ENCODE measurements around the gene SLC15A3. TPM values are rescaled to one million over a fixed set of nuclear protein-coding genes. Genes with fewer than 3 reads are reported as not detected.

Gene SLC15A3
- total and polyA plus RNA-seq, 2 donors from 2014 or later, result 26.6 to 27.0 TPM

GRCh38 chr11:60981515-60981914 is 29.5 kb upstream of the SLC15A3 start:
- DNase-seq (no peak), FAIRE-seq (no peak)
- no peaks in the 10 kb centered on the region for H3K27me3 ChIP-seq (ENCODE audit: control insufficient read depth, insufficient read depth, low read length)
- H3K36me3 ChIP-seq (ENCODE audit: control insufficient read depth in 2 of 3, insufficient read depth in 3 of 3, low read length in 3 of 3), result no peaks in the 10 kb centered on the region
- H3K27ac ChIP-seq (ENCODE audit: low read depth in 2 of 2, low read length in 2 of 2), result no peak overlapping the region
- H3K9ac ChIP-seq (ENCODE audit: low read length in 3 of 3), result no peak overlapping the region
- H3K9me3 ChIP-seq (ENCODE audit: control insufficient read depth in 2 of 3, insufficient read depth in 1 of 3, low read length in 3 of 3), result no peaks in the 10 kb centered on the region
- H3K4me3 ChIP-seq (ENCODE audit: low read length in 3 of 3), result no peak overlapping the region
- no peak for TF ChIP-seq CTCF (IDR thresholded peaks at IDR 0.05; ENCODE audit: borderline replicate concordance, extremely low read depth, insufficient read depth)
- intact Hi-C loops (cut with DNase I), result no loop called here
- H3K4me1 ChIP-seq (ENCODE audit: control insufficient read depth in 2 of 3, insufficient read depth in 2 of 3, low read depth in 1 of 3, low read length in 3 of 3), result no peaks in the 10 kb centered on the region

- H3K9me3 ChIP-seq (ENCODE audit: control insufficient read depth in 2 of 3, insufficient read depth in 1 of 3, low read length in 3 of 3), result no peaks in the 10 kb centered on the region
- no peak for TF ChIP-seq CTCF (IDR thresholded peaks at IDR 0.05; ENCODE audit: borderline replicate concordance, extremely low read depth, insufficient read depth)
- no peak overlapping the region for H3K27ac ChIP-seq (ENCODE audit: low read depth in 2 of 2, low read length in 2 of 2)
- no peaks in the 10 kb centered on the region for H3K4me1 ChIP-seq (ENCODE audit: control insufficient read depth in 2 of 3, insufficient read depth in 2 of 3, low read depth in 1 of 3, low read length in 3 of 3)
- H3K36me3 ChIP-seq (ENCODE audit: control insufficient read depth in 2 of 3, insufficient read depth in 3 of 3, low read length in 3 of 3), result no peaks in the 10 kb centered on the region
- DNase-seq (peak in 2 of 5 donors; percentile 32 to 35), FAIRE-seq (no peak)
- H3K9ac ChIP-seq (ENCODE audit: low read length in 3 of 3), result no peak overlapping the region
- H3K27me3 ChIP-seq (ENCODE audit: control insufficient read depth, insufficient read depth, low read length), result no peaks in the 10 kb centered on the region
- intact Hi-C loops (cut with DNase I), result no loop called here
- H3K4me3 ChIP-seq (ENCODE audit: low read length in 3 of 3), result no peak overlapping the region
Measured at GRCh38 chr11:60978546-60979380, 26.8 kb upstream of the SLC15A3 start.

GRCh38 chr11:60977836-60978235 is 25.9 kb upstream of the SLC15A3 start:
- DNase-seq (peak in 1 of 5 donors; percentile 34), FAIRE-seq (no peak)
- Histone ChIP-seq H3K4me1 (ENCODE audit: control insufficient read depth in 2 of 3, insufficient read depth in 2 of 3, low read depth in 1 of 3, low read length in 3 of 3) (no peaks in the 10 kb centered on the region), H3K27me3 (ENCODE audit: control insufficient read depth, insufficient read depth, low read length) (no peaks in the 10 kb centered on the region), H3K4me3 (ENCODE audit: low read length in 3 of 3) (no peak overlapping the region), H3K27ac (ENCODE audit: low read depth in 2 of 2, low read length in 2 of 2) (no peak overlapping the region), H3K9me3 (ENCODE audit: control insufficient read depth in 2 of 3, insufficient read depth in 1 of 3, low read length in 3 of 3) (no peaks in the 10 kb centered on the region), H3K36me3 (ENCODE audit: control insufficient read depth in 2 of 3, insufficient read depth in 3 of 3, low read length in 3 of 3) (no peaks in the 10 kb centered on the region), H3K9ac (ENCODE audit: low read length in 3 of 3) (no peak overlapping the region)
- no peak for TF ChIP-seq CTCF (IDR thresholded peaks at IDR 0.05; ENCODE audit: borderline replicate concordance, extremely low read depth, insufficient read depth)
- intact Hi-C loops (cut with DNase I), result no loop called here

All from kidney (tissue), 14 donors.